GM12875 (cell line): ENCODE measurements around the gene MFAP1.

Source experiments
- H3K4me3 ChIP-seq: one replicate; pipeline ENCODE4 v1.5.1; 2011; ENCODE audit warnings: low read depth, low read length, control low read depth
- CTCF ChIP-seq: IDR thresholded peaks from 2 replicates; pipeline ENCODE4 v1.5.1; 2011; ENCODE audit warnings: low read depth, mild to moderate bottlenecking, control low read depth, inconsistent platforms, low read length, moderate library complexity, borderline replicate concordance; ENCODE audit not compliant: insufficient read depth

MFAP1 gene

GRCh38 chr15:43772624-43773023 lies 51.9 kb downstream of the MFAP1 start:
- no peak overlapping the region for H3K4me3 ChIP-seq
- no peak for TF ChIP-seq CTCF

- H3K4me3 ChIP-seq = no peak overlapping the region
- no peak for TF ChIP-seq CTCF
Observed at GRCh38 chr15:43771816-43772215, 52.7 kb downstream of the MFAP1 start.

- peak; percentile 77 for TF ChIP-seq CTCF
- H3K4me3 ChIP-seq = no peak overlapping the region
Observed at GRCh38 chr15:43769584-43770228, 54.8 kb downstream of the MFAP1 start.

GRCh38 chr15:43763819-43764446 lies 60.6 kb downstream of the MFAP1 start:
- H3K4me3 ChIP-seq = no peak overlapping the region
- no peak for TF ChIP-seq CTCF

GRCh38 chr15:43762824-43763223 lies 61.7 kb downstream of the MFAP1 start:
- no peak overlapping the region for H3K4me3 ChIP-seq
- TF ChIP-seq CTCF = no peak
